GM10847 (cell line): Measurements from ENCODE around the gene TPRG1L.

Source experiments
- POLR2A ChIP-seq: IDR thresholded peaks from 2 replicates; pipeline ENCODE4 v1.6.1; 2011; ENCODE audit not compliant: insufficient read length; ENCODE audit errors: extremely low read depth

Gene TPRG1L

GRCh38 chr1:3614755-3615742, 9.8 kb upstream of the TPRG1L start:
- TF ChIP-seq POLR2A = no peak

DNA sequence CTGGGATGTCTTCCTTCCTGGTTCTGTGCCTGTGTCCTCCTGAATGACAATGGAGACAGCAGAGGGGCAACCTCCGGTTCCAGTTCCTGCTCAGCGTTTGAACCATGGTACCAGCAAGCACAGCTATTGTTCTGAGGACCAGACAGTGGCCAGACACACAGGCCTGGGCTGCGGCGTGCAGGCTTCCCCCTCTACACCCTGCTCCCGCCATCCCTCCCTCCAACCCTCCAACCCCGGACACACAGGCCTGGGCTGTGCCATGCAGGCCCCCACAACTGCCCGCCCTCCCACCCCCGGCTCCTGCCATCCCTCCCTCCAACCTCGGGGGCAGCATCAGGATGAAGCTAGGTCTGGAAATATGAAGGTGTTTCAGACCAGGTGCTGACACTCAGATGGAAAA, 8.0 kb upstream of the TPRG1L start:
- TF ChIP-seq POLR2A = no peak

GRCh38 chr1:3617806-3618345, 6.9 kb upstream of the TPRG1L start:
- no peak for TF ChIP-seq POLR2A

- no peak for TF ChIP-seq POLR2A
Observed at GRCh38 chr1:3618531-3618880, 6.3 kb upstream of the TPRG1L start.

DNA sequence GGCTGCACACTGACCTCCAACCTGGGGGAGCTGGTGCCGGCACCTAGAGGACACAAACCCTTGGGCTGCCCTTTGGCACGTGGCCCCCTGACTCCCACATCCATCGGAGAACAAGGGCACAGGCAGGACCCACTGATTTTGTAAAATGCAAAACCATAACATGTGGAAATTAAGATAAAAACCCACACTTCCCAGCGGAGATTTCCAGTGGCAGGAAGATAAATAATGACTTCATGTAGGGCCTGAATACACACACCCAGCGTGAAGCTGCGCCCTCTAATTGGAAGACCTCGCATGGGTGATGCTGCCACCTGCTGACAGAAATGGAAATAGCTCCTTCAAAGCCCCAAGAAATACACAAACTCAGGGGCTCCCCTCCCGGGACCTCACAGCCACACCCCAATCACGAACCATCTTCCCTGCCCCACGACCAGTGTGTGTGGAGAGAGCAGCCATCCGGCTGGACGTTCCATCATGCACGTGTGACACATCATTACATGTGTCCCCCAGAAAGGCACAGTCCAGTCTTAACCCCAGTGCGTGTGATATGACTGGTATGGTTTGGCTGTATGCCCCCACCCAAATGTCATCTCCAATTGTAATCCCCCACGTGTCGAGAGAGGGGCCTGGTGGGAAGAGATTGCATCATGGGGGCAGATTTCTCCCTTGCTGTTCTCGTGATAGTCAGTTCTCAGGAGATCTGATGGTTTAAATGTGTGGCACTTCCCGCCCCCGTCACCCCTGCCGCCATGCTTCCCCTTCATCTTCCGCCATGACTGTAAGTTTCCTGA, 5.7 kb upstream of the TPRG1L start:
- no peak for TF ChIP-seq POLR2A

DNA sequence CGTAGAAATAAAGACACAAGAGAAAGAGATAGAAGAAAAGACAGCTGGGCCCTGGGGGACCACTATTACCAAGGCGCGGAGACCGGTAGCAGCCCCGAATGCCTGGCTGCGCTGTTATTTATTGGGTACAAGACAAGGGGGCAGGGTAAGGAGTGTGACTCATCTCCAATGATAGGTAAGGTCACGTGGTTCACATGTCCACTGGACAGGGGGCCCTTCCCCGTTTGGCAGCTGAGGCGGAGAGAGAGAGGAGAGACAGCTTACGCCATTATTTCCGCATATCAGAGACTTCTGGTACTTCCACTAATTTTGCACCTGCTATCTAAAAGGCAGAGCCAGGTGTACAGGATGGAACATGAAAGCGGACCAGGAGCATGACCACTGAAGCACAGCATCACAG, 4.1 kb upstream of the TPRG1L start:
- no peak for TF ChIP-seq POLR2A

DNA sequence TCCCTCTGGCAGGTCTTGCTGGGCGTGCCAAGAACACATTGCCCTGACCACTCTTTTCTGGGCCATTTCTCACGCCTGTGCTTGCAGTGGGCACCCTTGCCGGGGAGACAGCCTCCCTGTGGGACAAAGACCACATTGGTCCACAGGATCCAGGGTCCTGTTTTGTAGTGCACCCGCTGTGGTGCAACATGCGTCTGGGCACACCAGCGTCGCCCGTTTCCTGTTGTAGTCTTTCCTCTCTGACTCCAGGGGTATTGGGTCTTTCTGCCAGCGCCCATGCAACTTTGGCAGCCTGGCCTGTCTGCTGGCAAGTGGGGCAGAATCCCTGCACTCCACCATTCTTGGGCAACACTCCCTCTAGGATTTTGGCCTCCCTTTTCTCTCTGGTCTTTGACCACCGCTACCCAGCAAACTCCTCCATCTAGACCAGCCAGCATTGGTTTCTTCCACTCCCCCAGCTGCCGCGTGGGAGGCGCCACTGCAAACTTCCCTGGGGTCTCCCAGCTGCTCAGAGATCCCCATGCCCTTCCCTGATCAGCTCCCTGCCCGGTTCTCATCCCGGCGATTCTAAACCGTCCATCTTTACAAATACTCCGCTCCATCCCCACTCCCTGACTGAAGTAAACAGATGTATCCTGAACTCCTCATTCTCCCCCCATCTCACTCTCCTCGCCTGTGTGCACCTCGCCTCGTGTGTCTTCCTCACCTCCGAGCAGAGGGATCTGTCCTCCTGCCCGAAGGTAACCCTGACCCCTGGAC, 1.2 kb upstream of the TPRG1L start:
- TF ChIP-seq POLR2A = no peak

DNA sequence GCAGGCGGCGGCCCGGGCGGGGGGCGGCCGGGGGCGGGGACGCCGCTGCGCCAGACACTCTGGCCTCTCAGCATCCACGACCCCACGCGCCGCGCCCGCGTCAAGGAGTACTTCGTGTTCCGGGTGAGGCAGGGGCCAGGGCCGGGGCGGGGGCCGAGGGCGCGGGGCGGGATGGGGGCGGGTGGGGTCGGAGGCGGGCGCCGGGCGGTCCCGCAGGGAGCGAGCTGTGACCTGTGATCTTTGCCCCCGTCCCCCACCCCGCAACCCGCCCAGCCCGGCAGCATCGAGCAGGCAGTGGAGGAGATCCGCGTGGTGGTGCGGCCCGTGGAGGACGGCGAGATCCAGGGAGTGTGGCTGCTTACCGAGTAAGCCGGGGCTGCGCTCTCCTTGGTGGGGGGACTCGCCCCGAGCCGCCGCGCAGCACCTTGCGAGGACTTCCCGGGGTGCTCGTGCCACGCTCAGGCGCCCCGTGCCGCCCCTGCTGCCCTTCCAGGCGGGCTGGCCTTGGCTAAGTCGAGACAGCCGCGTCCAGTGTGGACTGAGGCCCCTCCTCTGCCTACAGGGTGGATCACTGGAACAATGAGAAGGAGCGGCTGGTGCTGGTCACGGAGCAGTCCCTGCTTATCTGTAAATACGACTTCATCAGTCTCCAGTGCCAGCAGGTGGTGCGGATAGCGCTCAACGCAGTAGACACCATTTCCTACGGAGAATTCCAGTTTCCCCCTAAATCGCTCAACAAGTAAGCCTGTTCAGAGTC, 514 bp downstream of the TPRG1L start:
- TF ChIP-seq POLR2A = no peak

- TF ChIP-seq POLR2A = no peak
Observed at GRCh38 chr1:3626025-3626424, 1.2 kb downstream of the TPRG1L start.

GRCh38 chr1:3627515-3628253, 2.9 kb downstream of the TPRG1L start:
- no peak for TF ChIP-seq POLR2A

DNA sequence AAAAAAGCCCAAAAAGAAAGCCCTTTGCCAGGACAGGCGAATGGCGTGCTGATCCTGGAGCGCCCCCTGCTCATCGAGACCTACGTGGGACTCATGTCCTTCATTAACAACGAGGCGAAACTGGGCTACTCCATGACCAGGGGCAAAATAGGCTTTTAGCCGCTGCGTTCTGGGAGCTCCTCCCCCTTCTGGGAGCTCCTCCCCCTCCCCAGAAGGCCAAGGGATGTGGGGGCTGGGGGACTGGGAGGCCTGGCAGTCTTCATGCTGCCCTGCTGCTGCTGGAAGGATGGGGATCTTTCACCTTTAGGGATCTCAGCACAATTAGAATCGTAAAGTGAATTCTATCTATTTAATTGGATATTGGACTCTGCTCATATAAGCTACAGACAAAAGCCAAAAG, 3.6 kb downstream of the TPRG1L start:
- TF ChIP-seq POLR2A = no peak

DNA sequence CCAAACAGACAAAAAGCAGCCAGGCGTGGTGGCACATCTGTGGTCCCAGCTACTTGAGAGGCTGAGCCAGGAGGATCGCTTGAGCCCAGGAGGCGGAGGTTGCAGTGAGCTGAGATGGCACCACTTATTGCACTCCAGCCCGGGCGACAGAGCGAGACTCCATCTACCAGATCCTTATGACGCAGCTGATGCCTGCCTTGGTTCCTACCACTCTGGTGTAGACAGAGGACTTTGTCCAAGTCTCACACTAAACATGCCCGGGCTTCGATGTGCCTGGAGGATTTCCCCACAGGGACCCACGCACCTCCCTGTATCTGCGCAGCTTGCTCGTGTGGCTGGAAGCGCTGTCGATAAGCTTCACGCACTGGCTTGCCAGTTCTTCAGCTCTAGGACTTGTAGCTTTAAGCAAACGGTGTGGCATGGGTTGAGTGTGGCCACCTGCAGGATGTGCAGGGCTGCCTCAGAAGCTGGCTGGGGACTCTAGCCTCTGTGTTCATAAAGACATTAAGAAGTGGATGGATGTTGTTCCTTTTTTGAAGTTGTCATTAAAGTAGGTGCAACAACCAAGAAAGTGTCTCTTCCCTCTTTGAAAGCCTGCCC, 4.8 kb downstream of the TPRG1L start:
- no peak for TF ChIP-seq POLR2A

DNA sequence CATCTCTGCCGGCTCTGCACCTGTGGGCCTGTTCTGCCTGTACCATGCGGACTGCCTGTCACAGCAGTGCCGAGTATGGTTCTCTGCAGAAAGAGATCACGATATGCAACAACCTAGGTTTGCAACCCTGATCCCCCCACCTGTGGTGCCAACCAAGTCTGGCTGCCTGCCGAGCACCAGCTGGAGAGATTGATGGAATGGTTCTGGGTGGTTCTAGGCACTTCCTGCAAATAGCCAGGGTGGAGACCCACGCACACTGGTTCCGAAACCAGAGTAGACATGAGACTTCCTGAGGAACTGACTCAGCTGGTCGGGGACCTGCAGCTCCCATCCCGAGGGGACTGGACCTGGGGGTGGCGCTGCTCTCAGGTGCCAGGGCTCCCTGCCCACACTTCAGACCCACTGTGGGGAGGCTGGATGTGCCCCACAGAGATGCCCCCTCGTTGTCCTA, 5.4 kb downstream of the TPRG1L start:
- no peak for TF ChIP-seq POLR2A
